Pancreas (tissue), 10 donors: ENCODE data around the gene LMBR1. TPM values are rescaled to one million over a fixed set of nuclear protein-coding genes. Genes with fewer than 3 reads are reported as not detected.

Experiments
- ATAC-seq, 4 donors: fragments of 200-7000 bp; cut with Tn5 transposase; one replicate each; pipeline versions ENCODE4 v1.8.0 to v1.9.1; 2020; ENCODE audit warnings: mild to moderate bottlenecking in 4 of 4, moderate library complexity in 4 of 4
- DNase-seq, 6 donors: peaks; one replicate each; pipeline ENCODE4 v3.0.0-alpha.2; 2020
- FAIRE-seq: peaks from 2 replicates; lab custom pipeline; 2012; peaks lifted over from hg19 to GRCh38; lab: Jason Lieb, UNC
- H3K27ac ChIP-seq, 4 donors: fragments of 200-600 bp; sonication (generic); 1 replicate in 3 of 4; 2 replicates in 1 of 4; pipeline versions ENCODE4 v1.5.0 to v1.8.0; 2020
- H3K27me3 ChIP-seq, 4 donors: fragments of 200-600 bp; one replicate each; pipeline ENCODE4 v1.8.0; 2021
- H3K36me3 ChIP-seq, 3 donors: fragments of 200-600 bp; sonication (generic) in 1 of 3; one replicate each; pipeline versions ENCODE4 v1.5.0 to v1.8.0; 2020 to 2021
- H3K4me1 ChIP-seq, 3 donors: fragments of 200-600 bp; one replicate each; pipeline ENCODE4 v1.8.0; 2021
- H3K4me3 ChIP-seq, 4 donors: fragments of 200-600 bp; sonication (generic) in 2 of 4; one replicate each; pipeline versions ENCODE4 v1.5.0 to v1.8.0; 2020 to 2021
- H3K9me3 ChIP-seq, 4 donors: fragments of 200-600 bp; one replicate each; pipeline ENCODE4 v1.8.0; 2021
- CTCF ChIP-seq, 4 donors: fragments of 200-600 bp; sonication (generic) in 3 of 4; IDR thresholded peaks; one replicate each; pipeline versions ENCODE4 v1.5.0 to v1.8.0; 2021; ENCODE audit warnings: antibody characterized with exemption in 4 of 4
- WGBS, 2 donors: extraction: QIAGEN DNeasy Blood & Tissue Kit; methylation state at CpG; one replicate each; pipeline ENCODE4 v1.1.7; 2013; 5-methylcytosine and 5-hydroxymethylcytosine counted together
- intact Hi-C, 3 donors: fragments of 100-400 bp; cut with DNase I; formaldehyde crosslinking; loops; one replicate each; pipeline versions ENCODE4 v1.11.1 to v1.14.2; 2022
- polyA plus RNA-seq, 2 donors: library from polyadenylated mRNA; stranded (reverse); fragments of 200-250 nt; gene quantifications; one replicate each; pipeline ENCODE4 v1.2.3, GENCODE V29; 2013
- total RNA-seq, 6 donors: library from RNA; stranded (reverse); fragmentation: NEBNext Ultra II Directional in 4 of 6; extraction: Animal tissue kit (Norgen Biotek cat#: 25700) in 4 of 6; gene quantifications; one replicate each; pipeline versions ENCODE4 v1.2.1 to v1.2.4, GENCODE V29; 2021 to 2023
- donor health status: healthy with polysubstance abuse.
- donor health status: DM: no; HTN: no; CAD: no; lungs with moderate emphysema.
- donor health status: DM: no; HTN: no; CAD: no.
- donor health status: control.
- donor health status: control.
- donor health status: Bipolar disorder and iron deficiency.
- donor health status: DM: yes; HTN: yes; CAD: no.
- donor health status: DM: no; HTN: no; CAD: no.
- donor health status: DM: no; HTN: no; CAD: no.
- donor health status: DM: yes; HTN: yes; CAD: no.

Gene LMBR1
- total and polyA plus RNA-seq, 8 donors = 6.7 to 40.4 (median 24.7) TPM

- intact Hi-C loops = no loop called here
- no peaks in the 10 kb centered on the region for H3K9me3 ChIP-seq
- WGBS, 2 donors = 89 to 94% methylated on average over 6 of the region's 6 CpGs
- H3K4me3 ChIP-seq = no peak overlapping the region
- no peaks in the 10 kb centered on the region for H3K4me1 ChIP-seq
- FAIRE-seq (peak; percentile 96), DNase-seq (no peak), ATAC-seq (no peak)
- H3K27ac ChIP-seq = no peak overlapping the region
- H3K36me3 ChIP-seq = no peaks in the 10 kb centered on the region
- no peaks in the 10 kb centered on the region for H3K27me3 ChIP-seq
- peak in 2 of 4 donors; percentile 21 to 29 for TF ChIP-seq CTCF (IDR thresholded peaks at IDR 0.05)
Measured at GRCh38 chr7:156827587-156828203, 65.3 kb downstream of the LMBR1 start.

GRCh38 chr7:156823435-156823834, 69.5 kb downstream of the LMBR1 start:
- no peak for TF ChIP-seq CTCF (IDR thresholded peaks at IDR 0.05)
- H3K4me3 ChIP-seq = no peak overlapping the region
- H3K27me3 ChIP-seq = no peaks in the 10 kb centered on the region
- no peak overlapping the region for H3K27ac ChIP-seq
- FAIRE-seq = no peak
- H3K9me3 ChIP-seq = no peaks in the 10 kb centered on the region
- no peaks in the 10 kb centered on the region for H3K4me1 ChIP-seq
- 93 to 97% methylated on average over 4 of the region's 4 CpGs for WGBS, 2 donors
- DNase-seq = no peak
- no peak for ATAC-seq
- intact Hi-C loops = no loop called here
- no peaks in the 10 kb centered on the region for H3K36me3 ChIP-seq

GRCh38 chr7:156820445-156821063, 72.4 kb downstream of the LMBR1 start:
- FAIRE-seq (no peak), DNase-seq (no peak), ATAC-seq (no peak)
- no peak for TF ChIP-seq CTCF (IDR thresholded peaks at IDR 0.05)
- WGBS, 2 donors = 93 to 96% methylated on average over 8 of the region's 8 CpGs
- Histone ChIP-seq H3K27me3 (no peaks in the 10 kb centered on the region), H3K9me3 (no peaks in the 10 kb centered on the region), H3K4me1 (peaks cover 0 to 4% (median 0%) of the 10 kb centered on the region in 3 donors), H3K4me3 (no peak overlapping the region), H3K36me3 (no peaks in the 10 kb centered on the region), H3K27ac (no peak overlapping the region)
- intact Hi-C loops = no loop called here

GRCh38 chr7:156819733-156820295, 73.2 kb downstream of the LMBR1 start:
- no peak for TF ChIP-seq CTCF (IDR thresholded peaks at IDR 0.05)
- no peaks in the 10 kb centered on the region for H3K36me3 ChIP-seq
- FAIRE-seq (no peak), DNase-seq (no peak), ATAC-seq (no peak)
- 92 to 94% methylated on average over 5 of the region's 5 CpGs for WGBS, 2 donors
- no peak overlapping the region for H3K27ac ChIP-seq
- H3K4me3 ChIP-seq = no peak overlapping the region
- H3K9me3 ChIP-seq = no peaks in the 10 kb centered on the region
- peaks cover 0 to 4% (median 0%) of the 10 kb centered on the region in 3 donors for H3K4me1 ChIP-seq
- no peaks in the 10 kb centered on the region for H3K27me3 ChIP-seq
- intact Hi-C loops = no loop called here

GRCh38 chr7:156818133-156818532, 74.8 kb downstream of the LMBR1 start:
- Histone ChIP-seq H3K4me1 (peaks cover 0 to 4% (median 0%) of the 10 kb centered on the region in 3 donors), H3K9me3 (no peaks in the 10 kb centered on the region), H3K4me3 (no peak overlapping the region), H3K36me3 (no peaks in the 10 kb centered on the region), H3K27ac (no peak overlapping the region), H3K27me3 (no peaks in the 10 kb centered on the region)
- no peak for DNase-seq
- no peak for ATAC-seq
- TF ChIP-seq CTCF (IDR thresholded peaks at IDR 0.05) = no peak
- intact Hi-C loops = no loop called here
- WGBS, 2 donors = 16 to 21% methylated on average over 2 of the region's 2 CpGs
- no peak for FAIRE-seq
